Astrocyte (in vitro differentiated cells and primary cell): Measurements from ENCODE around the gene TUBB. TPM values are rescaled to one million over a fixed set of nuclear protein-coding genes. Genes with fewer than 3 reads are reported as not detected.

Experiments
- DNase-seq: peaks from one replicate; pipeline ENCODE4 v3.0.0-alpha.2; 2010; ENCODE audit warnings: low read depth
- FAIRE-seq: peaks from 2 replicates; lab custom pipeline; 2011; peaks lifted over from hg19 to GRCh38; lab: Jason Lieb, UNC
- H2AFZ ChIP-seq: 2 replicates; pipeline ENCODE4 v1.6.0; 2012; ENCODE audit warnings: low read depth, low read length, inconsistent platforms
- H3K27ac ChIP-seq: 2 replicates; pipeline ENCODE4 v1.5.1; 2011; ENCODE audit warnings: low read depth, low read length, inconsistent platforms
- H3K27me3 ChIP-seq: 2 replicates; pipeline ENCODE4 v1.6.0; 2011; ENCODE audit warnings: low read length, inconsistent platforms; ENCODE audit not compliant: insufficient read depth
- H3K36me3 ChIP-seq: 2 replicates; pipeline ENCODE4 v1.5.1; 2011; ENCODE audit warnings: low read length, inconsistent platforms; ENCODE audit not compliant: insufficient read depth
- H3K4me1 ChIP-seq: 2 replicates; pipeline ENCODE4 v1.5.1; 2011; ENCODE audit warnings: low read length, inconsistent platforms; ENCODE audit not compliant: insufficient read depth
- H3K4me2 ChIP-seq: 2 replicates; pipeline ENCODE4 v1.6.0; 2012; ENCODE audit warnings: low read length, inconsistent platforms
- H3K4me3 ChIP-seq: 2 replicates; pipeline ENCODE4 v1.5.1; 2011; ENCODE audit warnings: low read depth, mild to moderate bottlenecking, low read length, inconsistent platforms; ENCODE audit not compliant: insufficient read depth
- H3K79me2 ChIP-seq: 2 replicates; pipeline ENCODE4 v1.6.0; 2012; ENCODE audit warnings: mild to moderate bottlenecking, low read length, inconsistent platforms; ENCODE audit not compliant: insufficient read depth
- H3K9ac ChIP-seq: 2 replicates; pipeline ENCODE4 v1.6.0; 2012; ENCODE audit warnings: mild to moderate bottlenecking, low read length, inconsistent platforms
- H3K9me3 ChIP-seq: 2 replicates; pipeline ENCODE4 v1.5.1; 2012; ENCODE audit warnings: low read depth, mild to moderate bottlenecking, low read length, inconsistent platforms; ENCODE audit not compliant: insufficient read depth
- H4K20me1 ChIP-seq: 2 replicates; pipeline ENCODE4 v1.6.0; 2012; ENCODE audit warnings: low read length, inconsistent platforms; ENCODE audit not compliant: insufficient read depth
- H3K27ac Mint-ChIP-seq: one replicate; pipeline ENCODE4 v1.8.0; 2021; ENCODE audit warnings: mild to moderate bottlenecking, mixed read lengths; ENCODE audit not compliant: unreplicated experiment
- H3K27me3 Mint-ChIP-seq: one replicate; pipeline ENCODE4 v1.8.0; 2021; ENCODE audit warnings: low read depth, mixed read lengths; ENCODE audit not compliant: unreplicated experiment
- H3K36me3 Mint-ChIP-seq: one replicate; pipeline ENCODE4 v1.8.0; 2021; ENCODE audit warnings: low read depth, mixed read lengths; ENCODE audit not compliant: unreplicated experiment
- H3K4me1 Mint-ChIP-seq: one replicate; pipeline ENCODE4 v1.8.0; 2021; ENCODE audit warnings: low read depth, mixed read lengths; ENCODE audit not compliant: unreplicated experiment
- H3K4me3 Mint-ChIP-seq: one replicate; pipeline ENCODE4 v1.8.0; 2021; ENCODE audit warnings: mild to moderate bottlenecking, moderate library complexity, mixed read lengths; ENCODE audit not compliant: unreplicated experiment
- H3K9me3 Mint-ChIP-seq: one replicate; pipeline ENCODE4 v1.8.0; 2021; ENCODE audit warnings: mild to moderate bottlenecking, mixed read lengths; ENCODE audit not compliant: unreplicated experiment
- EZH2 ChIP-seq: IDR thresholded peaks from 2 replicates; pipeline ENCODE4 v1.6.1; 2012; ENCODE audit warnings: mild to moderate bottlenecking, low read length, inconsistent platforms; ENCODE audit not compliant: insufficient read depth
- total RNA-seq: library from RNA; stranded (reverse); gene quantifications from 2 replicates; pipeline ENCODE4 v1.2.1, GENCODE V29; 2021
- TF ChIP-seq, protein P1 (sequence below): IDR thresholded peaks from 2 replicates; pipeline ENCODE4 v1.5.1; 2011; ENCODE audit warnings: low read depth, mild to moderate bottlenecking, inconsistent platforms, low read length, moderate library complexity; ENCODE audit not compliant: insufficient read depth

Gene TUBB
- total RNA-seq, 1 donor from 2014 or later = 887 TPM

DNA sequence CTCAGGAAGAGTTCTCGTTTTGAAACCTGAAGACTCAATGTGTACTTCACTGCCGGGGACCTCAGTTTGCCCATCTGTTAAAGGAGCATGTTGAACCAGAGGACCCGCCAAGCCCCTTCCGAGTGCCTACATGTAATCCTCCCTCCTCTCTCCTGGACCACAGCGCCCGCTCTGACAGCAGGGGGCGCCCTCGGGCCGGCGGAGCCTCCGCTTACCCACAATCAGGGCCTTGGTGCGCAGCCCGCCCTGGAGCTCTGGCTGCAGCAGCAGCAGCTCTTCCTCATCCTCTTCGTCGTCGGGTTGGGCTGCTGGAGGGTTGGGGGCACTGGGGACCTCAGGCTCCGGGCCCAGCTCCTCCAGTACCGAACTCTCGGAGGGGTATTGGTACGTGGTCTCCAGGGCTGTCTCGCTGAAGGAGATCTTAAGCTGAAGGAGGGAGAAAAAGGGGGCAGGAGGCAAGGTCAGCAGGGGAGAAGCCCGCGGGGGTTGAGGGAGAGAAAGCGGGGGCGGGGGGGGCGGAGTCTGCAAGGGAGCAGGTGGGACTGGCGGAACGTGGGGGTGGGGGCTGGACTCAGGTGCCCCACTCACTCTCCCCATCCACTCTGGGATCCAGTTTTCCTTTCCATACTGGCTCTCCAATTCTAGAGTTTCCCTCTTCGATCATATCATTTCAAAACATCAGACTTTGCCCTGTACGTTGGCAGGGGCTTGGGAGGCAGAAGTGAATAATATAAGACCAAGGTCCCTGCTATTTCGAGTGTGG is 41.0 kb upstream of the TUBB start:
- H3K27ac Mint-ChIP-seq = peak overlapping the region; percentile 62
- H3K4me1 Mint-ChIP-seq = peaks cover 22% of the 10 kb centered on the region
- H3K9ac ChIP-seq = peak overlapping the region; percentile 98
- no peak overlapping the region for H3K27ac ChIP-seq
- peak overlapping the region; percentile 41 for H3K4me3 ChIP-seq
- H3K27me3 ChIP-seq = no peaks in the 10 kb centered on the region
- H3K9me3 ChIP-seq = no peaks in the 10 kb centered on the region
- no peak overlapping the region for H2AFZ ChIP-seq
- H3K4me1 ChIP-seq = peaks cover 31% of the 10 kb centered on the region
- H3K79me2 ChIP-seq = peaks cover 74% of the 10 kb centered on the region
- peak overlapping the region; percentile 98 for H3K4me3 Mint-ChIP-seq
- no peaks in the 10 kb centered on the region for H3K27me3 Mint-ChIP-seq
- peaks cover 25% of the 10 kb centered on the region for H3K36me3 Mint-ChIP-seq
- DNase-seq (peak; percentile 47), FAIRE-seq (no peak)
- H3K36me3 ChIP-seq = peaks cover 37% of the 10 kb centered on the region
- H4K20me1 ChIP-seq = peaks cover 81% of the 10 kb centered on the region
- H3K9me3 Mint-ChIP-seq = no peaks in the 10 kb centered on the region
- peak overlapping the region; percentile 100 for H3K4me2 ChIP-seq
- no peak for TF ChIP-seq EZH2
- TF ChIP-seq, protein P1, sequence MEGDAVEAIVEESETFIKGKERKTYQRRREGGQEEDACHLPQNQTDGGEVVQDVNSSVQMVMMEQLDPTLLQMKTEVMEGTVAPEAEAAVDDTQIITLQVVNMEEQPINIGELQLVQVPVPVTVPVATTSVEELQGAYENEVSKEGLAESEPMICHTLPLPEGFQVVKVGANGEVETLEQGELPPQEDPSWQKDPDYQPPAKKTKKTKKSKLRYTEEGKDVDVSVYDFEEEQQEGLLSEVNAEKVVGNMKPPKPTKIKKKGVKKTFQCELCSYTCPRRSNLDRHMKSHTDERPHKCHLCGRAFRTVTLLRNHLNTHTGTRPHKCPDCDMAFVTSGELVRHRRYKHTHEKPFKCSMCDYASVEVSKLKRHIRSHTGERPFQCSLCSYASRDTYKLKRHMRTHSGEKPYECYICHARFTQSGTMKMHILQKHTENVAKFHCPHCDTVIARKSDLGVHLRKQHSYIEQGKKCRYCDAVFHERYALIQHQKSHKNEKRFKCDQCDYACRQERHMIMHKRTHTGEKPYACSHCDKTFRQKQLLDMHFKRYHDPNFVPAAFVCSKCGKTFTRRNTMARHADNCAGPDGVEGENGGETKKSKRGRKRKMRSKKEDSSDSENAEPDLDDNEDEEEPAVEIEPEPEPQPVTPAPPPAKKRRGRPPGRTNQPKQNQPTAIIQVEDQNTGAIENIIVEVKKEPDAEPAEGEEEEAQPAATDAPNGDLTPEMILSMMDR = peak; percentile 70

DNA sequence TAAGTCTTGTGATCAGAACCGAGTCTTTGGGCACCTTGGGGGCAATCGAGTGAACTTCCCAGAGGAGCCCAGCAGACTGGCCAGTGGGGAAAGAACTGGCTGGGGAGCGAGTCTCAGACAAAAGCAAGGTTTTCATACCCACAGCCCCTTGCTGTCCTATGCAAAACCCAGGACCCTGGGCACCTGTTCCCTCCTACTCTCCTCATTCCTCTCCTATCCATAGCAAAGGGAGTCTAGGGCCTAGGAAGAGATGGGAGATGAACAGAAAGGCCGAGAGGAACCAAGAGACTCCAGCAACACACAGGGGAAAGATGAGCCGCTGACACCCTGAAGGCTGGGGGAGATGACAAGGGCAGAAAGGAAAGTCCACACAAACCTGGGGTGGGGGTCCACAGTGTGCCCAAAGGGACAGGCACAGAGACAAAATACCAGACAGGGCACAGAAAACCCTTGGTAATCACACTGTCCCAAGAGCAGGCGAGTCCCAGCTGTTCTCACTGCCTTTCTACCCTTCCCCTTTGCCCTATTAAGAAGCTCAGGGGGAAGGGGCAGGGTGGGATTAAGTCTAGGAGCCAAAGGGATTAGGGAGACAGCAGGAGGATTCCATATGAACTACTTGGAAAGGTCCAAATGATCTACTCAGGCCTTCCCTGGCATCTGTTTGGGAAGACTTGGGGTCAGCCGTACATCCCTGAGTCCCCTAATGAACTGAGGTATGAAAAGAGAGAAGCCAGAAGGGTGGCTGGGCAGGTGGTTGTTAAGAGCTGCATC is 40.2 kb upstream of the TUBB start:
- peaks cover 33% of the 10 kb centered on the region for H3K4me1 ChIP-seq
- H3K9me3 Mint-ChIP-seq = no peaks in the 10 kb centered on the region
- H3K4me3 ChIP-seq = peak overlapping the region; percentile 41
- peak overlapping the region; percentile 98 for H3K4me3 Mint-ChIP-seq
- DNase-seq (no peak), FAIRE-seq (no peak)
- H3K36me3 Mint-ChIP-seq = peaks cover 28% of the 10 kb centered on the region
- no peak for TF ChIP-seq EZH2
- TF ChIP-seq, protein P1 = no peak
- H3K4me1 Mint-ChIP-seq = peaks cover 23% of the 10 kb centered on the region
- peaks cover 37% of the 10 kb centered on the region for H3K36me3 ChIP-seq
- no peak overlapping the region for H2AFZ ChIP-seq
- peak overlapping the region; percentile 8 for H3K27ac ChIP-seq
- H3K79me2 ChIP-seq = peaks cover 82% of the 10 kb centered on the region
- H3K4me2 ChIP-seq = peak overlapping the region; percentile 100
- H3K27me3 ChIP-seq = no peaks in the 10 kb centered on the region
- peak overlapping the region; percentile 7 for H3K27ac Mint-ChIP-seq
- peak overlapping the region; percentile 98 for H3K9ac ChIP-seq
- peaks cover 87% of the 10 kb centered on the region for H4K20me1 ChIP-seq
- H3K9me3 ChIP-seq = no peaks in the 10 kb centered on the region
- no peaks in the 10 kb centered on the region for H3K27me3 Mint-ChIP-seq
